SH-SY5Y (cell line): ENCODE measurements around the gene TNIK.

Source experiments
- GATA2 ChIP-seq: IDR thresholded peaks from 2 replicates; pipeline ENCODE4 v1.6.1; 2011; ENCODE audit warnings: mild to moderate bottlenecking, low read depth, low read length
- GATA3 ChIP-seq: IDR thresholded peaks from 2 replicates; pipeline ENCODE4 v1.6.1; 2011; ENCODE audit warnings: low read depth, mild to moderate bottlenecking, low read length, moderate library complexity

DNA sequence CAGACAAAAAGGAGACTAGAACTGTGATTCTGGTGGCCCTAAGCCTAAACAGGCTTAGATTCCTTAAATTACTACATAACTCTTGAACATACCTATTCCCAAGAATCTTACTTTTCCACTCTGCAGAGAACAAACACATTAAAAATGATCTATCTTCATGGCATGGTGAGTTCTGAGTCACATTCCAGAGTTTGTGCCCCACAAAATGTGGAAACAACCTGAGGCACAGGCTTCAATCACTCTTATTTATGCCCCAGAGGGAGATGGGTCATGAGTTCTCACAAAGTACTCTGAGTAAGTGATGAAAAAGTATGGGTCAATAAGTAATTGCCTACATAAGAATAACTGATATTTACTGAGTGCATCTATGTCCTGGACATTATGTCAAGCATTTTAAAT lies 296.1 kb downstream of the TNIK start:
- TF ChIP-seq GATA2 (no peak), GATA3 (no peak)
